ENCODE data around the gene BTBD19.
"Not testable (repeated sequence)": the region's sequence is repeated elsewhere in the genome, so short reads cannot be mapped to it uniquely, and the experiment has no call there.

Gene BTBD19, protein sequence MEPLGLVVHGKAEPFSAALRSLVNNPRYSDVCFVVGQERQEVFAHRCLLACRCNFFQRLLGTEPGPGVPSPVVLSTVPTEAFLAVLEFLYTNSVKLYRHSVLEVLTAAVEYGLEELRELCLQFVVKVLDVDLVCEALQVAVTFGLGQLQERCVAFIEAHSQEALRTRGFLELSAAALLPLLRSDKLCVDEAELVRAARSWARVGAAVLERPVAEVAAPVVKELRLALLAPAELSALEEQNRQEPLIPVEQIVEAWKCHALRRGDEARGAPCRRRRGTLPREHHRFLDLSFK
- 83.8 to 211 (median 129) reads per million in 4 donors for total RNA-seq

DNA sequence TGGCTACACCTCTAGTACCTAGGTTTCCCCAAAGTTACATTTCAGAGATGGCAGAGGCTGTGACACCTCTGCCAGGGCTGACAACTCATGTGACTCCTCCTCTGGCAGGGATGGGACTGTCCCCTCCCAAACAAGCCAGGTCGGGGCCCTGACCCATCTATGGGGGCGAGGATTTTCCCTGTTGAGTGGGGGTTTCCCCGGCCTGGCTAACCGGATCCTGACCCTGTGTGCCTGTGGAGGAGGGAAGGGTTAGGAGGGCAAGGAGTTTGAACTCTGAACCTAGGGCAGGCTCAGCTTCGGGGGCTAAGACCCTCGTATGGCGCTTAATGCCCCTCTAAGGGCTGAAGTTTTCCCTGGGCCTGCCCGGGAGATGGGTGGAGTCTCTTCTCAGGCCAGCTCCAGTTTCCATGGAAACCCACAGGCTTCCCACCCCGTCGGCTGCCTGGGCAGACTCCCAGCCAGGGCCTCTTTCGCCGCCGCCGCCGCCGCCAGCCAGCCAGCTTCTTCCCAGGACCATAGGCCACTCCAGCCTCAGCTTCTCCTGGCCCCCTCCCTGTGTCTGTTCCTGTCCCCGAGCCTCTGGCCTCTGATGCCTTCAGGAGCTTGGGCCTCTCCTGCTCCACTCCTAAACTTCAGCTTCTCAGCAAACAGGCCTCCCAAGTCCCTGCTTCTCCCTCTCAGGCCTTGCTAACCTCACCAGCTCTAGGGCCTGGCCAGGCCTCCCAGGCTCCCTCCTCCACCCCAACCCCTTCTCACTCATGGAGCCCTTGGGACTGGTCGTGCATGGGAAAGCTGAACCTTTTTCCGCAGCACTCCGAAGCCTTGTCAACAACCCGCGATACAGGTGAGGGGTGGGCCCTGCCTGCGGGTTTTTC lies at the start of gene BTBD19:
BTBD19 (plus strand) TSS at position 461 of the 875 bp plus-strand sequence; CDS start at position 759, 298 bp downstream.
- DNase-seq = peak; percentile 48 to 68 (median 61)

GRCh38 chr1:44759077-44759476 lies 49.2 kb upstream of the BTBD19 start:
- no peak for DNase-seq

DNA sequence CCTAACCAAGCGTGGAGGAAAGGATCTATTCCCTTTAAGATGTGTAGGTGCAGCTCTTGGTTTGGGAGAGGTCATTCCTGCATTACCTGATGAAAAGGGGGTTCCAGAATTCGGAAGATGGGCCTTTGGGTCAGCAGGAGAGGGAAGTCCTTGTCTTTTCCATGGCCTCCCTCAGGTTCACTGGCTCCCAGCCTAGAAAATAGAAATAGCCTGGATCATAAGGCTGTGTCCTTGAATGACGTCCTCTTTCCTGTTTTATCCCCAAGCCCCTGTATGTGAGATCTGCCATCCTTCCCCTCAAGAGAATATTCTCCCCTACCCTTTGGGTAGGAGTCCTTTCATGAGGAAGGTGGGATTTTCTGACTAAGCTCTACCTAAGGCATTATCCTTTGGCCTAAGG lies 47.4 kb upstream of the BTBD19 start:
- no peak for DNase-seq

GRCh38 chr1:44766421-44766820 lies 41.9 kb upstream of the BTBD19 start:
- DNase-seq = not testable (repeated sequence)

GRCh38 chr1:44775078-44775929 lies 33.0 kb upstream of the BTBD19 start, which contains the start of gene RPS8:
Gene RPS8, plus strand, starts transcription at chr1:44775540. Its CDS starts 57 bp downstream, at chr1:44775597.
- peak; percentile 69 to 93 (median 80) for DNase-seq

GRCh38 chr1:44775930-44776729 lies 32.2 kb upstream of the BTBD19 start:
- DNase-seq = peak in 2 of 5 donors; percentile 33 to 39

GRCh38 chr1:44776730-44777068 lies 31.6 kb upstream of the BTBD19 start:
- no peak for DNase-seq

DNA sequence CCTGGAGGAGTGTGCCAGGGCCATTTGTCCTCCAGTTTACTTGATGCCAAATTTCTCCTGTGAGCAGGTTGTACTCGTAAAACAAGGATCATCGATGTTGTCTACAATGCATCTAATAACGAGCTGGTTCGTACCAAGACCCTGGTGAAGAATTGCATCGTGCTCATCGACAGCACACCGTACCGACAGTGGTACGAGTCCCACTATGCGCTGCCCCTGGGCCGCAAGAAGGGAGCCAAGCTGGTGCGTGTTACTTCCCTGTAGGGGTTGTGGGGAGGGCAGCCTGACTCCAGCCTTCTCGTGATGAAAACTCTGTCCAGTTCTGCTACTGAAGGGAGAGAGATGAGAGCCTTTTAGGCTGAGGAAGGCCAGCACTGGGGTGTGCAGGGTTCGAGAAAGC lies 30.8 kb upstream of the BTBD19 start:
- DNase-seq = no peak

- DNase-seq = no peak
These were observed 30.2 kb upstream of the BTBD19 start for GRCh38 chr1:44777969-44778635.

DNA sequence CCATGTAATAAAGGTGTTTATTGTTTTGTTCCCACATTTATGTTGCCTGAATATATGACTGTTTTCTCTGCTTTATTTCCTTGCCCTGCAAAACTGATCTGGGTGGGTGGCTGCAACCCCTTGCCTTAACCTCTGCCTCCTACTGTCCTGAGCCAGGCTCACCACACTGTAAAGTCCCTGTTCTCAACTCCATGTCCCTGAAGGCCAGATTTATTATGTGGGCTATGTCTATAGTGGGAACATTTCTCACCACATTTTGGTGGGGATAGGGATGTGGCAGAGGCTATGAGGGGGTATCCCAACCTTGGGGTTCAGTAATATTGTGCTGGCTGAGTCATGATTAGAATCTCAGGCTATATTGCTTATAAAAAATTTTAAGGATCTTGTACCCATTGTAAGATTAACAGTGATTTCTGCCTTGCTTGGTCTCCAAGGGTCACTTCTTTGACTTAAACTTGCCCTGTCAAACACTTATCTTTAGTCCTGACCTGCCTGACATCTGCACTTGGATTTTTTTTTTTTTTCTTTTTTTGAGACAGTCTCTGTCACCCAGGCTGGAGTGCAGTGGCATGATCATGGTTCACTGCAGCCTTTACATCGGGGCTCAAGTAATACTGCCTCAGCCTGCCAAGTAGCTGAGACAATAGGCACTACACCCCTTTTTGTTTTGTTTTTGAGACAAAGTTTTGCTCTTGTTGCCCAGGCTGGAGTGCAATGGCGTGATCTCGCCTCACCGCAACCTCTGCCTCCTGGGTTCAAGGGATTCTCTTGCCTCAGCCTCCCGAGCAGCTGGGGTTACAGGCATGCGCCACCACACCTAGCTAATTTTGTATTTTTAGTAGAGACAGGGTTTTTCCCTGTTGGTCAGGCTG lies 29.4 kb upstream of the BTBD19 start:
- no peak for DNase-seq

GRCh38 chr1:44780583-44781121 lies 27.7 kb upstream of the BTBD19 start:
- no peak for DNase-seq

- DNase-seq = no peak
These were observed 24.6 kb upstream of the BTBD19 start for GRCh38 chr1:44783697-44784093.

- DNase-seq = peak in 2 of 5 donors; percentile 32
These were observed 24.0 kb upstream of the BTBD19 start for GRCh38 chr1:44784094-44785028.

- no peak for DNase-seq
These were observed 23.3 kb upstream of the BTBD19 start for GRCh38 chr1:44785029-44785380.

DNA sequence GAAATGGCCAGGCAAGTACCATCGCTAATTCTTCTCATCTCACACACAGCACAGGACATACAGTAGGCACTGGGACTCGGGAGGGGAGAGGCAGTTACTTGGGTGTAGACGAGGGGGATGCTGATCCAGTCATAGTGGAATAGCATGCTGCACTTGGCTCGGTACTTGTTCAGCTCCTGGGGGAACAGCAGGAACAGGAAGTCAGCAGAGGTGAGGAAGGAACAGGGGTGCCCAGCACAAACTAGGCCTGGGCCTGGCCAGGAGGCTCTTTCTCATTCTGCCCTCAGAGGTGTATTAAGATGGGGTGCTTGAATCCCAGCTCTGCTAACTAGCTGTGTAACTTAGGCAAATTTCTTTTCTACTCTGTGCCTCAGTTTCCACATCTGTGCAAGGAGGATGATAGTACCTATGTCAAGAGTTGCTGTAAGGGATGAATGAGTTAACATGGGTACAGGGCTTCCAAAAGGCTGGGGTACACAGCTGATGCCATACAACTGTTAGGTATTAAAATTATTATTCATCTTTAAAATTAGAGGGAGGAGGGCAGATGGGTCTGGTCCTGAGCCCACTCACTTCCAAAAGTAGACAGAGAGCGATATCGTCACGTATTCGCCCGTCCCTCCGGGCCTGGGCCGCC lies 22.7 kb upstream of the BTBD19 start:
- no peak for DNase-seq

DNA sequence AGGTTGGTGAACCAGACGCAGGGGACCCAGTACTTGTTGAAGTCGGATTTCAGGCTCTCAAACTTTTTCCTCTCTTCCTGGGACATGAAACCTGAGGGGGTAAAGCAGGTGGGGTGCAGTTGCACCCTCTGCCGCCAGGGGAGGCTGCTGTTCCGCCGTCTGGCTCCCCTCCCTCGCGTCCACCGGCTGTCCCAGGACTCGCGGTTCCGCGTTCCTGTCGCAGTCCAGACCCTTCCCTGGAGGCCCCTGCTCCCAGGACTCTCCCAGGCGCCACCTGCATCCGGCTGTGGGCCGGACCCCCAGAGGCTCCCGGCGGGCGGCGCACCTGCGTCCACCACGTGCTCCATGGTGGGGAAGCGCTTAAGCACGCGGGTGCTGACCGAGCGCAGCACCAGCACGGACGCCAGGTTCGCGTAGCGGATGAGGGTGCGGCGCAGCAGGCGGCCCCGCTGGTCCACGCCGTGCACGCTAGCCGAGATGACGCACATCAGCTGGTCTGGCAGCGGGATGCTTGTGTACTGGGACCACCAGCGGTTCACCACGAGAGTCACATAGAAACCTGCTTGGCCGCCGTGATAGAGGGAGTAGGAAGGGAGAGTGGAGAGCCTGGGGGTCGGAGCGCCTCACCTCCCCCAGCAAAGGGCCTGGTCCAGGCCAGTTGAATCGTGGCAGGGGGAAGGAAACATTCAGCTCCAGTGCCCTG lies 22.0 kb upstream of the BTBD19 start:
- DNase-seq = peak; percentile 56 to 74 (median 72)

GRCh38 chr1:44786841-44787426 lies 21.4 kb upstream of the BTBD19 start:
- DNase-seq = no peak
